GM21381 (cell line): ENCODE measurements around the gene RNF13.
"Not testable (repeated sequence)": the region's sequence is repeated elsewhere in the genome, so short reads cannot be mapped to it uniquely, and the experiment has no call there.

Source experiments
- ATAC-seq: cut with Tn5 transposase; IDR thresholded peaks from one replicate; pipeline ENCODE4 v1.9.1; 2021; ENCODE audit warnings: mild to moderate bottlenecking, moderate library complexity; ENCODE audit not compliant: unreplicated experiment

The RNF13 gene

GRCh38 chr3:149800693-149801092 is 12.3 kb upstream of the RNF13 start:
- no peak for ATAC-seq

- no peak for ATAC-seq
These were observed 11.8 kb upstream of the RNF13 start for GRCh38 chr3:149801195-149801594.

GRCh38 chr3:149801639-149802038 is 11.4 kb upstream of the RNF13 start:
- no peak for ATAC-seq

- no peak for ATAC-seq
These were observed 6.7 kb upstream of the RNF13 start for GRCh38 chr3:149806171-149806778.

GRCh38 chr3:149808209-149808829 is 4.7 kb upstream of the RNF13 start:
- no peak for ATAC-seq

GRCh38 chr3:149809699-149810098 is 3.3 kb upstream of the RNF13 start:
- ATAC-seq, result no peak

- no peak for ATAC-seq
These were observed 2.2 kb upstream of the RNF13 start for GRCh38 chr3:149810846-149811245.

- no peak for ATAC-seq
These were observed 830 bp upstream of the RNF13 start for GRCh38 chr3:149812165-149812605.

- peak; percentile 16 for ATAC-seq
These were observed 609 bp downstream of the RNF13 start for GRCh38 chr3:149813367-149814281.

GRCh38 chr3:149815321-149815720 is 2.3 kb downstream of the RNF13 start:
- no peak for ATAC-seq

GRCh38 chr3:149815728-149816127 is 2.7 kb downstream of the RNF13 start:
- ATAC-seq, result no peak

GRCh38 chr3:149816311-149816710 is 3.3 kb downstream of the RNF13 start:
- no peak for ATAC-seq

- ATAC-seq, result no peak
These were observed 4.0 kb downstream of the RNF13 start for GRCh38 chr3:149816986-149817385.

- ATAC-seq, result no peak
These were observed 6.4 kb downstream of the RNF13 start for GRCh38 chr3:149819432-149819831.

GRCh38 chr3:149820183-149820582 is 7.2 kb downstream of the RNF13 start:
- ATAC-seq, result no peak

- ATAC-seq, result no peak
These were observed 13.6 kb downstream of the RNF13 start for GRCh38 chr3:149826636-149827035.

- no peak for ATAC-seq
These were observed 15.4 kb downstream of the RNF13 start for GRCh38 chr3:149828390-149828789.

- ATAC-seq, result not testable (repeated sequence)
These were observed 16.6 kb downstream of the RNF13 start for GRCh38 chr3:149829631-149830030.

GRCh38 chr3:149830902-149831301 is 17.9 kb downstream of the RNF13 start:
- ATAC-seq, result no peak

GRCh38 chr3:149831321-149831720 is 18.3 kb downstream of the RNF13 start:
- ATAC-seq, result no peak

- no peak for ATAC-seq
These were observed 19.1 kb downstream of the RNF13 start for GRCh38 chr3:149832086-149832485.

- ATAC-seq, result no peak
These were observed 20.2 kb downstream of the RNF13 start for GRCh38 chr3:149833241-149833640.
